Epithelial cell of proximal tubule (primary cell): Measurements from ENCODE around the gene BCL6. TPM values are rescaled to one million over a fixed set of nuclear protein-coding genes. Genes with fewer than 3 reads are reported as not detected.

Experiments
- DNase-seq: peaks from one replicate; pipeline ENCODE4 v3.0.0-alpha.2; 2011; ENCODE audit warnings: low read depth
- H3K4me3 ChIP-seq: 2 replicates; pipeline ENCODE4 v1.5.1; 2011; ENCODE audit warnings: low read depth, mild to moderate bottlenecking, low read length
- CTCF ChIP-seq: conservative IDR thresholded peaks from 2 replicates; pipeline ENCODE4 v1.5.1; 2012; ENCODE audit warnings: low read depth, mild to moderate bottlenecking, low read length
- total RNA-seq: library from RNA; depleted of rRNA; stranded (reverse); fragments of >200 nt; gene quantifications from 2 replicates; pipeline ENCODE4 v1.2.3, GENCODE V29; 2015

Gene BCL6
- total RNA-seq, 1 donor from 2014 or later = 7.0 TPM

- no peak for TF ChIP-seq CTCF
- H3K4me3 ChIP-seq = no peak overlapping the region
- no peak for DNase-seq
Measured at GRCh38 chr3:187734841-187735240, 10.4 kb downstream of the BCL6 start.

- H3K4me3 ChIP-seq = no peak overlapping the region
- DNase-seq = no peak
- no peak for TF ChIP-seq CTCF
Measured at GRCh38 chr3:187733371-187733770, 11.9 kb downstream of the BCL6 start.

- TF ChIP-seq CTCF = no peak
- H3K4me3 ChIP-seq = no peak overlapping the region
- DNase-seq = no peak
Measured at GRCh38 chr3:187729598-187729997, 15.7 kb downstream of the BCL6 start.

GRCh38 chr3:187728940-187729583 is 16.2 kb downstream of the BCL6 start:
- no peak overlapping the region for H3K4me3 ChIP-seq
- no peak for TF ChIP-seq CTCF
- no peak for DNase-seq

GRCh38 chr3:187728248-187728647 is 17.0 kb downstream of the BCL6 start:
- no peak for TF ChIP-seq CTCF
- DNase-seq = no peak
- no peak overlapping the region for H3K4me3 ChIP-seq

- H3K4me3 ChIP-seq = no peak overlapping the region
- TF ChIP-seq CTCF = no peak
- no peak for DNase-seq
Measured at GRCh38 chr3:187726564-187726963, 18.7 kb downstream of the BCL6 start.

GRCh38 chr3:187725653-187726370 is 19.5 kb downstream of the BCL6 start:
- no peak for TF ChIP-seq CTCF
- no peak overlapping the region for H3K4me3 ChIP-seq
- no peak for DNase-seq
